Bronchial smooth muscle cell (primary cell): ENCODE results near the gene SP140. TPM values are rescaled to one million over a fixed set of nuclear protein-coding genes. Genes with fewer than 3 reads are reported as not detected.

Experiments used
- total RNA-seq: library from RNA; depleted of rRNA; stranded (reverse); fragments of >200 nt; gene quantifications from 2 replicates; pipeline ENCODE4 v1.2.1, GENCODE V29; 2014

The SP140 gene
- total RNA-seq: 0.32 and 0.34 TPM in 2 replicates

DNA sequence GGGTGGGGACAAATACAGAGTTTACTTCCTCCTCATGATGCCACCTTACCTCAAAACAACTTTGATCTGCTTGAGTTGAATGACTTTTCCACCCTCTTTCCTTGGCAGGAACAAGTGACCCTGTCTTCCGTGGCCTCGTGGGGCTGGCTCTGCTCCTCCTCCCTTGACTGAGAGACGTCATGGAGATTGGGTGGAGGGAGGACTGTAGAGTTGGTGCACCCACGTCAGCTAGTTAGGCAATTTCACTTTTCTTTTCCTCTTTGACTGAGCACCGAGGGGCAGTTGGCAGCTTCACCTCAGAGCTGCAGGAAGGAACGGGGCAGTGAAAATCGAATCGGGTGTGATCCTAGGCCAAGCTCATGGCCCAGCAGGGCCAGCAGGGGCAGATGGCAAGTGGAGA lies at the start of gene SP140:
Gene SP140, plus strand, starts transcription at position 251 of the 400 bp plus-strand sequence. Its CDS starts 109 bp downstream, at position 360.

DNA sequence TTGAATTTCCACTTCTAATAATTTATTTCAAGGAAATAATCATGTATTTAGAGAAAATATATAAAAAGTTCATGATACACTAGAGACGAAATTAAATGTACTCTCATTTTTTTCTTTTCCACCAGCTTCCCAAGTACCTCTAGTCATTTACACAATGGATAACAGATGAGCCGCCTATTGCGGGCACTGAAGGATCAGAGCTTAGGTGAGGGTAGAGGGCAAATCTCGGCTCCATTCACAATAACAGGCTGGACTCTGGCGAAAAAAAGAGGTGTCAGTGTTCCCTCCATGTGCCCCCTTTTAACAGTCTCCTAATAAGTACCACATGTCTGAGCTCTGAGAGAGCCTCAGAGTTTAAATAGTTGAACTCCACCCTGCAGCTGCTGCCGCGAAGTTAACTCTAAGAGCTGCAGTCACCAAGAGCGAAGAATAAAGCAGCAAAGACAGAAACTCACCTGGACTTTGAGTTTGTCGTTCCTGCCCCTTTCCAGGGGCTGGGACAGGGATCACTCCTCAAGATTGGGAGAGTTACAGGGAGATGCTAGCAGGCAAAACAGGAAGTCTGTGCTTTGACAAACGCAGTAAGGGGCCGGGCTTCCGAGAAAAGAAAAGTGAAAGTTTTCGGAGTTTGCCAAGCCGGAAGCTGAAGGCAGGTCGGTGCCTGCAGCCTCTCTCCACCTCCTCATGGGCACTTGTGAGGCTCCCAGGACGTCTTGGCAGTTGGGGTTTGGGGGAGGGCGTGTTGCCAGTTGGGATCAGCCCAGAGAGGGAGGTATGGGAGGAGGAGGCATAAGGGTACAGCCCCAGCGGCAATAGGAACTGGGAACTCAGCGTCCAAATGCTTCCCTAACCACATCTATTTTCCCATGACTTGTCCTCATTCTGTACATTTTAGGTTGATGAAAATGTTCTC lies 5.9 kb upstream of the SP140 start, which contains the start of gene SP110:
Gene SP110, minus strand, starts transcription at position 566 of the 913 bp plus-strand sequence. CDS start 3,057 bp downstream, outside the sequence.

GRCh38 chr2:230326453-230327417 lies 101.2 kb downstream of the SP140 start, which contains the start of gene SP140L:
Gene SP140L (plus strand): TSS chr2:230327193. CDS start chr2:230327270, 77 bp downstream.

Other genes starting within 250 kb of the SP140 start
- gene SLC16A14, start 156.8 kb upstream of the SP140 start, total RNA-seq: 1.7 and 6.1 TPM in 2 replicates
- 9.9 TPM in 2 replicates for gene SP110, start 5.8 kb upstream of the SP140 start, total RNA-seq
- gene SP140L, start 101.5 kb downstream of the SP140 start, total RNA-seq: 6.1 and 7.3 TPM in 2 replicates
- 62.9 and 107 TPM in 2 replicates for gene SP100, start 190.5 kb downstream of the SP140 start, total RNA-seq